GM12872 (cell line): ENCODE data around the gene SPIRE1.

Experiments used
- TF ChIP-seq, protein P1 (sequence below): IDR thresholded peaks from 3 replicates; pipeline ENCODE4 v1.5.1; 2011; ENCODE audit warnings: low read depth, mild to moderate bottlenecking, low read length, moderate library complexity; ENCODE audit not compliant: insufficient read depth

SPIRE1 gene

DNA sequence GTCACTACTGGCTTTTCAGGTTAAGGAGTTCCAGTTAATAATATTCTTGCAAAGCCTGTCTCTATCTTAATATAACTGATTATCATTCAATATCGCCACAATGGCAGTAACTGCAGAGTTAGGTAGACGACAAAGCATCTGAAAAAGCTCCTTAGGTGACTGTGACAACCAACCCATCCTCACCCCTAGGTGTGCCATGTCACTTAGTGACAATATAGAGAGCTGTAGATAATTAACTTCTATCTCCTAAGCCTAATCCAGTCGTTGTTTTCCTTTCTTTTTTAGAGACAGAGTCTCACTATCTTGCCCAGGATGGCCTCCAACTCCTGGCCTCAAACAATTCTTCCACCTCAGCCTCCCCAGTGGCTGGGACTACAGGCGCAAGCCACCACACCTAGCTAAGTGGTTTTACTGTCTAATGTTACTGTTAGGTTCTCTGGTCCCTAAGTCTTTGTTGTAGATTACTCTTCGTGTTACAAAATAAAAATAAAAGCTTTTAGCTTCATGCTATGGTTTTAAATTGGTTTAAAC is 65.2 kb downstream of the SPIRE1 start:
- TF ChIP-seq, protein P1, sequence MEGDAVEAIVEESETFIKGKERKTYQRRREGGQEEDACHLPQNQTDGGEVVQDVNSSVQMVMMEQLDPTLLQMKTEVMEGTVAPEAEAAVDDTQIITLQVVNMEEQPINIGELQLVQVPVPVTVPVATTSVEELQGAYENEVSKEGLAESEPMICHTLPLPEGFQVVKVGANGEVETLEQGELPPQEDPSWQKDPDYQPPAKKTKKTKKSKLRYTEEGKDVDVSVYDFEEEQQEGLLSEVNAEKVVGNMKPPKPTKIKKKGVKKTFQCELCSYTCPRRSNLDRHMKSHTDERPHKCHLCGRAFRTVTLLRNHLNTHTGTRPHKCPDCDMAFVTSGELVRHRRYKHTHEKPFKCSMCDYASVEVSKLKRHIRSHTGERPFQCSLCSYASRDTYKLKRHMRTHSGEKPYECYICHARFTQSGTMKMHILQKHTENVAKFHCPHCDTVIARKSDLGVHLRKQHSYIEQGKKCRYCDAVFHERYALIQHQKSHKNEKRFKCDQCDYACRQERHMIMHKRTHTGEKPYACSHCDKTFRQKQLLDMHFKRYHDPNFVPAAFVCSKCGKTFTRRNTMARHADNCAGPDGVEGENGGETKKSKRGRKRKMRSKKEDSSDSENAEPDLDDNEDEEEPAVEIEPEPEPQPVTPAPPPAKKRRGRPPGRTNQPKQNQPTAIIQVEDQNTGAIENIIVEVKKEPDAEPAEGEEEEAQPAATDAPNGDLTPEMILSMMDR: no peak

DNA sequence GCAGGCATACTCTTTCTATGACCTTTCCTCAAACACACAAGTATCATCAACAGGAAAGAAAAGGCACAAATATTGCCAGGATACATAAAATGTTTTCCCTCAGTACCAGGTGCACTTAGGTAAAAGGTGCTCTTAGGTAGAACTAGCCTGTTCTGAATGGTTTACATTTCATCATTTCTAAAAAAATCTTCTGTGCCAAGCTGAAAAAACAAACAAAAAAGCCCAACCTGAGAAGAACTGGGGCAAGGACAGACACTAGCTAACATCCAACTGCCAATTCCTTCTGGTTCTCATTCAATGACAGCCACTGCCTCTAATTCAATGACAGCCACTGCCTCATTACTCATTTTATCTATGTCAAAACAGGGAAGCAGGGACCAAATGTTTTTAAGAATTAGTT is 68.5 kb downstream of the SPIRE1 start:
- TF ChIP-seq, protein P1: no peak

DNA sequence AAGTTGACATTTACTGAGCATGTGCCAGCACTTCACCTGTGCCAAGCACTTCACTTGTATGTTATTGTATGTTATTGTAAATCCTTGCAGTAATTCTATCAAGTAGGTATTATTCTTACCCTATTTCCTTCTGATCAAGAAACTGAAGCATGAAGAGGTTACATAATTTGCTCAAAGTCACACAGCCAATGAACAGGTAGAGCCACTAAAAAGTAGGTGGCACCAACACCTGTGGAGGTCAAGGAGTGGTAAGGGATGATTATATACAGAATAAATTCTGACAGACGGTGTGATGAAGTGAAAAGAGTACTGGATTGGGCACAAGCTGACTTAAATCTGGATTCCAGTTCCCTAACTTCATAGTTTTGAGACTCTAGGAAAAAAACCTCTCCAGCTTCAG is 71.0 kb downstream of the SPIRE1 start:
- TF ChIP-seq, protein P1: no peak

DNA sequence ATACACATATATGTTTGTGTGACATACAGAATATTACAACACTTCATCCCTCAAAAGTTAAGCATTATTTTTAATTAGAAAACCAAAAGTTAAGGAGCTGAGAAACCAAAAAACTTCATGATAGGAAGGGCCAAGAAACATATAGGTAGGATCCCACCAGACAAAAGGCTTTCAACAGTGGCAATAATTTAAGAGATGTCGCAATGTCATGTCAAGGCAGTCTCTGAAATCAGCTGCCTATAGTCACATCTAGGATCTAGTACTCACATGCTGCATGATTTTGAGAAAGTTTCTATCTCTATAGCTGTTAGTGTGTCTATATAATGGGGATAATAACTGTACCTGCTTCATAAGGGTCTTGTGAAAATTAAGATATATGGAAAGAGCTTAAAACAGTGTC is 72.7 kb downstream of the SPIRE1 start:
- TF ChIP-seq, protein P1: no peak

DNA sequence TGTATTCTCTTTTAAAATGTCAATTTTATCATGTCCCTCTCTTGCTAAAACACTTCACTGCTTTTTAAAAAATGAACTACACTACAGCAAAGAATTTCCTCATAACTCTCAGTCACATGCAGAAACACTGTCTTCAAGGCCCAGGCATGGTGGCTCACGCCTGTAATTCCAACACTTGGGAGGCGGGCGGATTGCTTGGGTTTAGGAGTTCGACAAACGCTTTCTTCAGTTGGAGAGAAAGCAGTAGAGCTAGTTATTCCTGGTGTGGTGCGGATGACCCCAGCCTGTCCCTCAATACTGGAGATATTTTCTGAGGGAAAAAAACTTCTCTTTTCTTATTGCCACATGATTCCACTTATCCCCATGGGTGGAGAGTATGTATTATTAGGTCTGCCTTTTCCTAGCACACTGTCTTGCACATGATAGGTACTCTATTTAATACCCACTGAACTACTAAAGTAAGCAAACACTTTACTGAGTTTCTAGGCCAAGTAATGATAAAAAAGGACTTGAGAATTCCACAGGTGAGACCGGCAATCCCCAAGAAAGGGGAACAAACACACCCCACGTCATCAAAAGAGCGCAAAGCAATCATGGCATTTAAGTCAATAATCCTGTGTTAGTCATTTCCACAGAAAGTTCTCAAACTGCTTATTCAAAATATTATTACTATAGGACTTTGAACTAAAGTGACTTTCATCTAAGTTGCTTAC is 77.1 kb downstream of the SPIRE1 start:
- TF ChIP-seq, protein P1: no peak

DNA sequence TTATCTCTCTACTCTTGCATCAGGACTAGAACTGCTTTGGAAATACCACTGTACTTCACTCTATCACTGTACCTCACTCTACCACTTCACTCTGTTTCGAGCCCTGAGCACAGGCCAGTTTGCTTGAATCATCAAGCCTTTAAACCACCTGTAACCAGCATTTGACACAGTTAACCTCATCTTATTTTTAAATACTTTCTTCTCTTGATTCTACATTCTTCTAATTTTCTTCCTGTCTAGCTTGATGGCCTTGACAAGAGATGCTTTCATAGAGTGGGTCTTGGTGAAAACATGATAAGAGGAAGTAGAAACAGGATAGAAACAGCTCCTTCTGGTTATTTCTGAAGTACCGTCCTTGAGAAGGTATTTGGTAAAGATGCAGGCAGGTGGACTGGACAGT is 78.1 kb downstream of the SPIRE1 start:
- TF ChIP-seq, protein P1: no peak

DNA sequence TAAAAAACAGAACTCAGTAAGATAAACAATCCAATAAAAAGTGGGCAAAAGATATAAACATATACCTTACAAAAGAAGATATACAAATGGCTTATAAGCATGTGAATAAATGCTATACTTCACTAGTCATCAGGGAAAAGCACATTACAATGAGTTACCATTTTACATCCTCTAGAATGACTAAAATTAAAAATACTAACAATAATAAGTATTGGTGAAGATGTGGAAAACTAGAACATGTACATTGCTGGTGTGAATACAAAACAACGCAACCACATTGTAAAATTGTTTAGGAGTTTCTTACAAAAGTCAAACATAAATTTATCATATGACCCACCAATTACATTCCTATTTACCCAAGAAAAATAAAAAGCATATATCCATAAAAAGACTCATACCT is 80.1 kb downstream of the SPIRE1 start:
- TF ChIP-seq, protein P1: no peak
